ENCODE data around the gene LTBP3.
A peak's percentile ranks its signal among the peaks of the same experiment; 100 is the strongest.

The LTBP3 gene

DNA sequence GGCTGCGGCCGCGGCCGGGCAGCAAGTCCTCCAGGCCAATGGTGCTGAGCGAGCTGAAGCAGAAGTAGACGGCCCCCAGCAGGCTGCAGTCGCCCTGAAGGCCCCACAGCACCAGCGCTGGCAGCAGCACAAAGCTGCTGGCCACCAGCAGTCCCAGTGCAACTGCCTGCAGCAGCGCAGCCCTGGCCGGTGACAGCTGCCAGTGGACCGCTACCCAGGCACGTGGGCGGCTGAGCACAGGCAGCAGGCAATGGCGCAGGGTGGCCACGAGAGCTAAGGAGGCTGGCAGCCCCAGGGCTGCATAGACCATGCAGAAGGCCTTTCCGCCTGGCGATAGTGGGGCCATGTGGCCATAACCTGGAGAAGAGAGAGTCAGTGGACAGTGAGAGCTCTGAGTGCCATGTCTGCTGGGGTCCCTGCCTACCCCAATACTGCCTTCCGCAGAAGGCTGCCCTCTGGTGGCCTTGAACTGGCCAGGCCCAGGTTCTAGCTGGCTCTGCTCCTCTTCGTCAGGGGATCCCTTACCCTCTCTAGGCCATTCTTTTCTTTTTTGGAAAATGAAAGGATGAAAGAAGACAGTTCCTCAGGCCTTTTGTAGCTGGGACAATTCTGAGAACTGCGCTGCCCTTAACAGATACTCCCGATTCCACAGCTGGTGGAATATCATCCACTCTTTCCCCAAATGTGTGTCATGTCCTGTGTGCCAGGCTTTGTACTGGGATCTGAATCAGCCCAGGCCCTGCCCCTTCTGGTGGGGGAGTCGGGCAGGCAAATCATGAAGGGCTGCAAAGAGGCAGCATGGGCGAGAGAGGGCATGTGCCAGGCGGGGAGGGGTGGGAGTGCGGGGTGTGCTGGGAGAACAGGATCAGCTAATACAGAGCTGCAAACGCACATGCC is 35.6 kb upstream of the LTBP3 start:
- no peak overlapping the region for H3K27ac ChIP-seq (ENCODE audit: insufficient read depth, low read length, poor library complexity, severe bottlenecking)
- no peak for DNase-seq
- H3K27me3 ChIP-seq (replicated peaks; ENCODE audit: control insufficient read depth, insufficient read depth, low read length, poor library complexity, severe bottlenecking), result no peaks in the 10 kb centered on the region
- H3K36me3 ChIP-seq (ENCODE audit: control insufficient read depth, insufficient read depth, low read length), result peaks cover 42% of the 10 kb centered on the region
- H3K9me3 ChIP-seq (ENCODE audit: control insufficient read depth, low read length), result no peaks in the 10 kb centered on the region
- H3K4me3 ChIP-seq (ENCODE audit: insufficient read depth, low read depth, low read length, poor library complexity, severe bottlenecking), result no peak overlapping the region
- peaks cover 17% of the 10 kb centered on the region for H3K4me1 ChIP-seq (ENCODE audit: control insufficient read depth, insufficient read depth, low read length, poor library complexity, severe bottlenecking)

DNA sequence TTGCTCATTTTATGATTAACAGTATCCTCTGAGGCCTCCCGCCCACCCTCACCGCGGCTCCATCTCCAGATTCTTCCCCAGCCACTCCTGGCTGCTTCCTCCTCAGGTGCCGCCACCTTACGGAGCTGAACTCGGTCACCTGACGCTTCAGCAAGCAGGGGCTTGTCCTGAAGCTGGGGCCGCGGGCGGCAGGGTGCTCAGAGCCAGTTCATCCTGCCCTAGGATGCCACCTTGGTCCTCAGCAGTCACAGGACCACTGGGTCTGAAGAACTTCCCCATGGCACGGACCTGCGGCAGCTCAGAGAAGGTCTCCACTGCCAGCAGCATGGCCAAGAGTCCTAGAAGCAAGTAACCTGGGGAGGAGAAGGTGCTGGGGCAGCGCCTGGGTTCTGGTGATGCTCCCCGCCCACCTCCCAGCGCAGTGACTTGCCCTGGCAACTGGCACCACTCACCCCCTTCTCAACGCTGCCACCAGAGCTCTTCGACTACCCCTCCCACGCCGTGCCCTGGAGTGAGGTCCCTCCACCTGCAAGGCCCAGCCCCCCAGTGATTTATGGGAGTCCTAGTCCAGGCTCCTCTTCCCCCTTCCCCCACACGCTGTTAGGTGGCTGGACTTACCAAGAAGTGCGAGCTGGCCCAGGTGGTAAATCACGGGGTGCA is 34.8 kb upstream of the LTBP3 start:
- Histone ChIP-seq H3K9me3 (ENCODE audit: control insufficient read depth, low read length) (no peaks in the 10 kb centered on the region), H3K4me3 (ENCODE audit: insufficient read depth, low read depth, low read length, poor library complexity, severe bottlenecking) (no peak overlapping the region), H3K27me3 (replicated peaks; ENCODE audit: control insufficient read depth, insufficient read depth, low read length, poor library complexity, severe bottlenecking) (no peaks in the 10 kb centered on the region), H3K4me1 (ENCODE audit: control insufficient read depth, insufficient read depth, low read length, poor library complexity, severe bottlenecking) (peaks cover 25% of the 10 kb centered on the region), H3K27ac (ENCODE audit: insufficient read depth, low read length, poor library complexity, severe bottlenecking) (no peak overlapping the region), H3K36me3 (ENCODE audit: control insufficient read depth, insufficient read depth, low read length) (peaks cover 34% of the 10 kb centered on the region)
- DNase-seq, result no peak

DNA sequence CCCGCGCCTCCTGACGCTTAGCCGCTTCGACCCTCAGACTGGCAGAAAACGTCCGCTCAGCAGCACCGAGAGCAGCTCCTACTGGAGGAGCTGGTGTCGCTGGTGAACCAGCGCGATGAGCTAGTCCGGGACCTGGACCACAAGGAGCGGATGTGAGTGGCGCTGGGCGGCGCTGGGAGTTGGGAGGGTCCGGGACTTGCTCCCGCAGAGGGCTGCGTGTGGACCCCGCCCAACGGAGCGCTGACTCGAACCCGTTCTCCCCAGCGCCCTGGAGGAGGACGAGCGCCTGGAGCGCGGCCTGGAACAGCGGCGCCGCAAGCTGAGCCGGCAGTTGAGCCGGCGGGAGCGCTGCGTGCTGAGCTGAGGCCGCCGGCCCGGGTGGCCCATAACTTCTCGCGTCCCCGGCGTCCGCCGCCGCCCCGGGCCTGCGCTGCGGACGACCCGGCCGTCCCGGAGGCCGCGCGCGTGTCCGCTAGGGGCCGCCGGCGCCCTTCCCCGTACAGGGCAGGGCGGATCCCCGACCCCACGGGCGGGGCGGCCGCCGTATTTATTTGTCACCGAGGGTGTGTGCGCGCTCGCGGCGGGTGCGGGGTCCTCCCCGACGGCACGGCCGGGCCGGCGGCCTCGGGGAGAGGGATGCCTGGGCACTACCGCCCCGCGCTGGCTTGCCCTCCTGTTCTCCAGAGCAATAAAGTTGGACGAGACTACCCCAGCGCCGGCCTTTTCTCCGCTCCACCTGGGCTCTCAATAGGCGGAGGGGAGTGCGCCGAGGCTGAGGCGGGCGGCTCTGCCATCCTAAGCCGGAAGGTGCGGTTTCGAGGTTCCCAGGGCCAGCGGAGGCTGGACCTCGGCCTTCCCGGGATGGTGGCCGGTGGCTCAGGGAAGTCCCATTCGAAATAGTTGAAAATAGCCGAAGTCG is 34.0 kb upstream of the LTBP3 start:
- no peak for DNase-seq
- Histone ChIP-seq H3K4me3 (ENCODE audit: insufficient read depth, low read depth, low read length, poor library complexity, severe bottlenecking) (no peak overlapping the region), H3K4me1 (ENCODE audit: control insufficient read depth, insufficient read depth, low read length, poor library complexity, severe bottlenecking) (peaks cover 32% of the 10 kb centered on the region), H3K9me3 (ENCODE audit: control insufficient read depth, low read length) (no peaks in the 10 kb centered on the region), H3K27ac (ENCODE audit: insufficient read depth, low read length, poor library complexity, severe bottlenecking) (no peak overlapping the region), H3K36me3 (ENCODE audit: control insufficient read depth, insufficient read depth, low read length) (peaks cover 28% of the 10 kb centered on the region), H3K27me3 (replicated peaks; ENCODE audit: control insufficient read depth, insufficient read depth, low read length, poor library complexity, severe bottlenecking) (no peaks in the 10 kb centered on the region)

DNA sequence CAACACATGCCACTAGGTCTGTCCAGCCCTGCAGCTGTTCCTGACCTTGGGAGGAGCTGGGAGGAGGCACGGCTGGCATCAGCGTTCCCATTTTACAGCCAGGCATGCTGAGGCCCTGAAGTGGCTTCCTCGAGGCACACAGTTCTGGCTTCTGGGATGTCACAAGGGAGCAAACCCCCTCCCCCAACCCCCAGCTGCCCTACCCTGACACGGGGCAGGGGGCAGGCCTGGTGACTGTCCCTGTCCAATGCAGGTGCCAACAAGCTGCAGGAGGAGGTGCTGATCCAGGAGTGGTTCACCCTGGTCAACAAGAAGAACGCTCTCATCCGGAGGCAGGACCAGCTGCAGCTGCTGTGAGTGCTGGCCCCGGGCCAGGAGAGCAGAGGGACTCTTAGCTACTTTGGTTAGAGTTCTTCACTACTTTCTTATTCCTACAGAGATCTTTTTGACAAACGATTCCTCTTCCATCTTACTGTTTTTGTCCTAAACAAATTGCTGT is 32.1 kb upstream of the LTBP3 start:
- no peak overlapping the region for H3K4me3 ChIP-seq (ENCODE audit: insufficient read depth, low read depth, low read length, poor library complexity, severe bottlenecking)
- H3K27me3 ChIP-seq (replicated peaks; ENCODE audit: control insufficient read depth, insufficient read depth, low read length, poor library complexity, severe bottlenecking), result no peaks in the 10 kb centered on the region
- H3K36me3 ChIP-seq (ENCODE audit: control insufficient read depth, insufficient read depth, low read length), result peaks cover 42% of the 10 kb centered on the region
- no peak overlapping the region for H3K27ac ChIP-seq (ENCODE audit: insufficient read depth, low read length, poor library complexity, severe bottlenecking)
- DNase-seq, result no peak
- H3K4me1 ChIP-seq (ENCODE audit: control insufficient read depth, insufficient read depth, low read length, poor library complexity, severe bottlenecking), result peaks cover 24% of the 10 kb centered on the region
- H3K9me3 ChIP-seq (ENCODE audit: control insufficient read depth, low read length), result no peaks in the 10 kb centered on the region

DNA sequence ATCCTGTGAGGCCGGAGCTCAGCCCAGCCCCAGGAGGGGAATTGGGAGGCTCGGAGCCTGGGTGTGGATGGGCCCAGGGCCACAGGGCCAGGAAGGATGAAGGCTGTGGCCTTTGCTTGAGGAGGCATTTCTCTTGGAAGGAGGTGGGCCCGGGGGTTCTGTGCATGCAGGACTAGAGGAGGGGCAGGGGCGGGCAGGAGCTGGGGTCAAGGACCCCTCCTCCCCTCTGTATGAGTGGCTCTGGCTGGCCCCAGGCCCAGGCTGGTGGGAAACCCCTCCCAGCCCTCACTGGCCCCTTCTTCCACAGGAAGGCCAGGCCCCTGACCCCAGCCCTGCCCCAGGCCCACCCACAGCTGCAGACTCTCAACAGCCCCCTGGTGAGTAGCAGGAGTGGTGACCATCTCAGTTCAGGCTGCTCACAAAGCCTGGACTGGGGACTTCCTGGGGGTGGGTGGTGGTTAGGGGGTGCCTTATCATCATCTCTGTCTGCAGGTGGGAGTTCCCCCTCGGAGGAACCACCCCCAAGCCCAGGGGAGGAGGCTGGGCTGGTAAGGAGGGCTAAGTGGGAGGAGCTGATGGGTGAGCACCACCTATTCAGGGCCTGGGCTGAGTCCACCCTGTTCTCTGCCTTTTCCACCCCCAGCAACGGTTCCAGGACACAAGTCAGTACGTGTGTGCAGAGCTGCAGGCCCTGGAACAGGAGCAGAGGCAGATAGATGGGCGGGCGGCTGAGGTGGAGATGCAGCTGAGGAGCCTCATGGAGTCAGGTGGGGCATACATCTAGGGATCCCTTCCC is 31.5 kb upstream of the LTBP3 start:
- DNase-seq, result no peak
- Histone ChIP-seq H3K4me3 (ENCODE audit: insufficient read depth, low read depth, low read length, poor library complexity, severe bottlenecking) (no peak overlapping the region), H3K27ac (ENCODE audit: insufficient read depth, low read length, poor library complexity, severe bottlenecking) (peak overlapping the region; percentile 45), H3K9me3 (ENCODE audit: control insufficient read depth, low read length) (no peaks in the 10 kb centered on the region), H3K4me1 (ENCODE audit: control insufficient read depth, insufficient read depth, low read length, poor library complexity, severe bottlenecking) (peaks cover 19% of the 10 kb centered on the region), H3K36me3 (ENCODE audit: control insufficient read depth, insufficient read depth, low read length) (peaks cover 42% of the 10 kb centered on the region), H3K27me3 (replicated peaks; ENCODE audit: control insufficient read depth, insufficient read depth, low read length, poor library complexity, severe bottlenecking) (no peaks in the 10 kb centered on the region)

DNA sequence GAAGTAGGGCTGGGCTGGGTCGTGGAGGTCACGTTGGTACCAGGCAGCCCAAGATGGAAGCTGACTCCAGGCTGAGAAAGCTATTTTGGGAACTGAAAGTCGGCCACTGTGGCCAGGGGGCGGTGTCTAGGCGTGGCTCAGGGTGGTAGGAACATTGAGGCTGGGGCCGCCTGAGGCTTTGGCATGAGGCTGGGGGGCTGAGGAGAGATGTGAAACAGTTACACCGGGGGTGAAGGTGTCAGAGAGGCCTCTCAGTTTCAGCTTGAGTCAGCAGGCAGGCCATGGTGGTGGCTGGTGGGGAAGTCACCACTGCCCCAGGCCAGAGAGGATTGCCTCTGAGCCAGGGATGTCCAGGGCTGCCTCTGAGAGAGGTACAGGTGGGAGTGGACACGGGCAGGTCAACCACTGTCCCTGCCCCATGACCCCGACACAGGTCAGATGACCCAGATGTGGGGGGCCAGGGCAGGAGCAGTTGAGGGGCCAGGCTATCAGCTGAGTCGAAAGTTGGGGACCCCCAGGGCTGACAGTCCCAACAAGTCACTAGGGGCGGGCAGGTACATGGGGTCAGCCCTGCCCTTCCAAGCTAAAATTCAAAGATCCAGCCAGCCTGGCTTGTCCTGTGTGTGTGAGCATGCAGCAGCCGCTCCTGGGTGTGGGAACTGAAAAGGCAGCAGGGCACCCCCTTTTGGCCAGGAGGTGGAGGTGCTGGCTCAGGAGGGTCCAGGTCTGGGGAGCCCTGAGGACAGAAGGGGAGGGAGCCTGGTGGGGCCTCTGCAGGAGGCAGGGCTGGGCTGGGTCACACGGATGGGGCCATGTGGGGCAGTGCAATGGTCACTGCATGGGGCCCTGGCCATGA is 30.3 kb upstream of the LTBP3 start:
- no peaks in the 10 kb centered on the region for H3K9me3 ChIP-seq (ENCODE audit: control insufficient read depth, low read length)
- peaks cover 47% of the 10 kb centered on the region for H3K36me3 ChIP-seq (ENCODE audit: control insufficient read depth, insufficient read depth, low read length)
- H3K27ac ChIP-seq (ENCODE audit: insufficient read depth, low read length, poor library complexity, severe bottlenecking), result peak overlapping the region; percentile 16
- H3K4me3 ChIP-seq (ENCODE audit: insufficient read depth, low read depth, low read length, poor library complexity, severe bottlenecking), result no peak overlapping the region
- DNase-seq, result peak; percentile 61 to 69 (median 67)
- no peaks in the 10 kb centered on the region for H3K27me3 ChIP-seq (replicated peaks; ENCODE audit: control insufficient read depth, insufficient read depth, low read length, poor library complexity, severe bottlenecking)
- peaks cover 16% of the 10 kb centered on the region for H3K4me1 ChIP-seq (ENCODE audit: control insufficient read depth, insufficient read depth, low read length, poor library complexity, severe bottlenecking)

DNA sequence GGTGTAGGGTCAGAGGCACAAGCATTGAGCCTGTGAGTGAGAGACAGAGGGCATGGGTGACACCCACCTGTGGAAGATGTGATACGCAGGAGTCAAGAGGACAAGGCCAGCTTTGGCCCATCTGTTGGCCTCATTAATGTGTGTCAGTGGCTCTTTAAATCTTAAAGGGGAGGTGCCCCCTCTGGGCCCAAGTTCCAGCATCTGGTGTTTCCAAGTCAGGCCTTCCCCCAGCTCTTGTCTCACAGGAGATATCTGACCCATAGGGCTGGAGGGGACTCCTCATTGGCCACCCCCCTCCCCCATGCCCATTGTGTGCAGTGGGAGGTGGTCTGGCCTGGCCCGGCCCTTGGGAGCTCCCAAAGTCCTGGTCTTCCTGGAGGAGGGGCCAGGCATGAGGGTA is 28.5 kb upstream of the LTBP3 start:
- peaks cover 16% of the 10 kb centered on the region for H3K4me1 ChIP-seq (ENCODE audit: control insufficient read depth, insufficient read depth, low read length, poor library complexity, severe bottlenecking)
- H3K36me3 ChIP-seq (ENCODE audit: control insufficient read depth, insufficient read depth, low read length), result peaks cover 43% of the 10 kb centered on the region
- no peak overlapping the region for H3K4me3 ChIP-seq (ENCODE audit: insufficient read depth, low read depth, low read length, poor library complexity, severe bottlenecking)
- no peak for DNase-seq
- H3K27ac ChIP-seq (ENCODE audit: insufficient read depth, low read length, poor library complexity, severe bottlenecking), result no peak overlapping the region
- no peaks in the 10 kb centered on the region for H3K27me3 ChIP-seq (replicated peaks; ENCODE audit: control insufficient read depth, insufficient read depth, low read length, poor library complexity, severe bottlenecking)
- H3K9me3 ChIP-seq (ENCODE audit: control insufficient read depth, low read length), result no peaks in the 10 kb centered on the region

DNA sequence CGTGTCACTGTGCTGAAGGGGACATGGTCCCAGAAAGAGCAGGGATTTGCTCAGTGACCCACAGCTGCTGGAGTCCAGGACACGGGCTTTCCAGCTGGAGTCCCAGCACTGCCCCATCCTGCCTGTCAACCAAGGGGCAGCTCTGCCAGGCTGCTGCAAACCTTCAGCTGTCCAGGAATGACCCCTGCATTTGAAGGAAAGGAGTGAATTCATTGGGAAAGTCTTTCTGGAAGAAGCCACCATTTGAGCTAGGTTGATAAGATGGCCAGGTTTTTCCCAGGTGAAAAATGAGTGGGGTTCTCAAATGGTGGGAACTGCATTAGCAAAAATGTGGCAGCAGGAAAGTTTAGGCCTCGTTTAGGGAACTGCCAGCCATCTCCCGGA is 28.1 kb upstream of the LTBP3 start:
- Histone ChIP-seq H3K4me1 (ENCODE audit: control insufficient read depth, insufficient read depth, low read length, poor library complexity, severe bottlenecking) (peaks cover 16% of the 10 kb centered on the region), H3K27ac (ENCODE audit: insufficient read depth, low read length, poor library complexity, severe bottlenecking) (no peak overlapping the region), H3K9me3 (ENCODE audit: control insufficient read depth, low read length) (no peaks in the 10 kb centered on the region), H3K27me3 (replicated peaks; ENCODE audit: control insufficient read depth, insufficient read depth, low read length, poor library complexity, severe bottlenecking) (no peaks in the 10 kb centered on the region), H3K4me3 (ENCODE audit: insufficient read depth, low read depth, low read length, poor library complexity, severe bottlenecking) (no peak overlapping the region), H3K36me3 (ENCODE audit: control insufficient read depth, insufficient read depth, low read length) (peaks cover 47% of the 10 kb centered on the region)
- DNase-seq, result no peak
